Ascending aorta (tissue), 2 donors: ENCODE measurements around the gene PEBP1. TPM values are rescaled to one million over a fixed set of nuclear protein-coding genes. Genes with fewer than 3 reads are reported as not detected.
"Not testable (repeated sequence)": the region's sequence is repeated elsewhere in the genome, so short reads cannot be mapped to it uniquely, and the experiment has no call there.

ENCODE experiments used
- DNase-seq, 2 donors: peaks; one replicate each; pipeline ENCODE4 v3.0.0-alpha.2; 2019; ENCODE audit warnings: low spot score in 2 of 2
- H3K27ac ChIP-seq, 2 donors: fragments of 200-600 bp; sonication (generic); one replicate each; pipeline ENCODE4 v1.5.1; 2016 to 2017; ENCODE audit warnings: mild to moderate bottlenecking in 1 of 2
- H3K27me3 ChIP-seq: fragments of 200-600 bp; sonication (generic); one replicate; pipeline ENCODE4 v1.5.1; 2017
- H3K36me3 ChIP-seq, 2 donors: fragments of 200-600 bp; sonication (generic); one replicate each; pipeline ENCODE4 v1.5.1; 2016
- H3K4me1 ChIP-seq, 2 donors: fragments of 200-600 bp; sonication (generic); one replicate each; pipeline ENCODE4 v1.5.1; 2016 to 2017; ENCODE audit warnings: mild to moderate bottlenecking in 1 of 2
- H3K4me3 ChIP-seq, 2 donors: fragments of 200-600 bp; sonication (generic); one replicate each; pipeline ENCODE4 v1.5.1; 2016 to 2017; ENCODE audit warnings: mild to moderate bottlenecking in 1 of 2
- H3K9me3 ChIP-seq, 2 donors: fragments of 200-600 bp; sonication (generic); one replicate each; pipeline ENCODE4 v1.5.1; 2016
- intact Hi-C: fragments of 100-400 bp; cut with DNase I; formaldehyde crosslinking; loops from one replicate; pipeline ENCODE4 v1.15.1; 2023
- total RNA-seq: library from RNA; depleted of rRNA; stranded (reverse); fragments of >200 nt; gene quantifications from one replicate; pipeline ENCODE4 v1.1.0, GENCODE V29; 2016
- TF ChIP-seq, protein P1 (sequence below), 3 experiments: fragments of 200-600 bp in 2 of 3; fragments of 450-650 bp in 1 of 3; sonication (generic) in 2 of 3; IDR thresholded peaks; one replicate each; pipeline ENCODE4 v1.5.1; 2016 to 2019; ENCODE audit warnings: antibody characterized with exemption in 3 of 3, mild to moderate bottlenecking in 1 of 3, moderate library complexity in 1 of 3

The PEBP1 gene
- total RNA-seq, 1 donor from 2014 or later, result 312 TPM

DNA sequence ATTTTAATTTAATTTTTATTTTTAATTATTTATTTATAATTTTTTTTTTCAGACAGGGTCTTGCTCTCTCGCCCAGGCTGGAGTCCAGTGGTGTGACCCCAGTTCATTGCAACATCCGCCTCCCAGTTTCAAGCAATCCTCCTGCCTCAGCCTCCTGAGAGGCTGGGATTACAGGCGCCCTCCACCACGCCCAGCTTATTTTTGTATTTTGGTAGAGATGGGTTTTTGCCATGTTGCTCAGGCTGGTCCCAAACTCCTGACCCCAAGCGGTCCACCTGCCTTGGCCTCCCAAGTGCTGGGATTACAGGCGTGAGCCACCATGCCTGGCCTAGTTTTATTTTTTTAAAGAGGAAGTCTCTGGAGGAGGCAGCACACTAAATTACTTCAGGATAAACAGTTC, 13.7 kb upstream of the PEBP1 start:
- H3K27me3 ChIP-seq, result no peaks in the 10 kb centered on the region
- no peak for DNase-seq
- TF ChIP-seq, protein P1, sequence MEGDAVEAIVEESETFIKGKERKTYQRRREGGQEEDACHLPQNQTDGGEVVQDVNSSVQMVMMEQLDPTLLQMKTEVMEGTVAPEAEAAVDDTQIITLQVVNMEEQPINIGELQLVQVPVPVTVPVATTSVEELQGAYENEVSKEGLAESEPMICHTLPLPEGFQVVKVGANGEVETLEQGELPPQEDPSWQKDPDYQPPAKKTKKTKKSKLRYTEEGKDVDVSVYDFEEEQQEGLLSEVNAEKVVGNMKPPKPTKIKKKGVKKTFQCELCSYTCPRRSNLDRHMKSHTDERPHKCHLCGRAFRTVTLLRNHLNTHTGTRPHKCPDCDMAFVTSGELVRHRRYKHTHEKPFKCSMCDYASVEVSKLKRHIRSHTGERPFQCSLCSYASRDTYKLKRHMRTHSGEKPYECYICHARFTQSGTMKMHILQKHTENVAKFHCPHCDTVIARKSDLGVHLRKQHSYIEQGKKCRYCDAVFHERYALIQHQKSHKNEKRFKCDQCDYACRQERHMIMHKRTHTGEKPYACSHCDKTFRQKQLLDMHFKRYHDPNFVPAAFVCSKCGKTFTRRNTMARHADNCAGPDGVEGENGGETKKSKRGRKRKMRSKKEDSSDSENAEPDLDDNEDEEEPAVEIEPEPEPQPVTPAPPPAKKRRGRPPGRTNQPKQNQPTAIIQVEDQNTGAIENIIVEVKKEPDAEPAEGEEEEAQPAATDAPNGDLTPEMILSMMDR (IDR thresholded peaks at IDR 0.05), result no peak
- no peaks in the 10 kb centered on the region for H3K4me1 ChIP-seq
- H3K4me3 ChIP-seq, result no peak overlapping the region
- no peaks in the 10 kb centered on the region for H3K9me3 ChIP-seq
- H3K36me3 ChIP-seq, result no peaks in the 10 kb centered on the region
- intact Hi-C loops, result loop anchor here (5.0 kb wide), 1 partner anchor 255 kb away; the partner anchor contains the start of gene SUDS3
- no peak overlapping the region for H3K27ac ChIP-seq

DNA sequence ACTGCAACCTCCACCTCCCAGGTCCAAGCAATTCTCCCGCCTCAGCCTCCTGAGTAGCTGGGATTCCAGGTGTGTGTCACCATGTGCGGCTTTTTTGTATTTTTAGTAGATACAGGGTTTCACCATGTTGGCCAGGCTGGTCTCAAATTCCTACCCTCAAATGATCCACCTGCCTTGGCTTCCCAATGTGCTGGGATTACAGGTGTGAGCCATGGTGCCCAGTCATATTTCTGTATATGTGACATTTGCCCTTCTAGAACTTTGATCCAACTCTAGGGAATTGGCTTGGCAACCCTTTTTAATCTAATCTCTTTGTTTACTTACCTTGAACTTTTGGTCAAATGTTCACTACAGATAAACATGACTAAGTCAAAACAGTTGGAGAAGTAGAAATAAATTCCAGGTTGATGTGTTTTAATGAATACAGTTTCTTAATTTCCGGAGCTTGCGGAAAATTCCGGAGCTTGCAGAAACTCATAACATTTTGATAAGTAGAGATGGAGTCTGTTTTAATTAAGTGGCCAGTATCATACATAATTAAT, 11.5 kb upstream of the PEBP1 start:
- intact Hi-C loops, result loop anchor here (5.0 kb wide), 1 partner anchor 253 kb away; the partner anchor contains the start of gene SUDS3
- no peak overlapping the region for H3K27ac ChIP-seq
- no peaks in the 10 kb centered on the region for H3K9me3 ChIP-seq
- DNase-seq, result no peak
- TF ChIP-seq, protein P1 (IDR thresholded peaks at IDR 0.05), result no peak
- no peaks in the 10 kb centered on the region for H3K27me3 ChIP-seq
- no peak overlapping the region for H3K4me3 ChIP-seq
- no peaks in the 10 kb centered on the region for H3K4me1 ChIP-seq
- H3K36me3 ChIP-seq, result no peaks in the 10 kb centered on the region

- no peaks in the 10 kb centered on the region for H3K9me3 ChIP-seq
- no peak overlapping the region for H3K4me3 ChIP-seq
- no peak for DNase-seq
- no peaks in the 10 kb centered on the region for H3K27me3 ChIP-seq
- no peaks in the 10 kb centered on the region for H3K36me3 ChIP-seq
- H3K27ac ChIP-seq, result no peak overlapping the region
- intact Hi-C loops, result no loop called here
- H3K4me1 ChIP-seq, result no peaks in the 10 kb centered on the region
- TF ChIP-seq, protein P1 (IDR thresholded peaks at IDR 0.05), result no peak
Measured at GRCh38 chr12:118125743-118126118, 10.2 kb upstream of the PEBP1 start.

DNA sequence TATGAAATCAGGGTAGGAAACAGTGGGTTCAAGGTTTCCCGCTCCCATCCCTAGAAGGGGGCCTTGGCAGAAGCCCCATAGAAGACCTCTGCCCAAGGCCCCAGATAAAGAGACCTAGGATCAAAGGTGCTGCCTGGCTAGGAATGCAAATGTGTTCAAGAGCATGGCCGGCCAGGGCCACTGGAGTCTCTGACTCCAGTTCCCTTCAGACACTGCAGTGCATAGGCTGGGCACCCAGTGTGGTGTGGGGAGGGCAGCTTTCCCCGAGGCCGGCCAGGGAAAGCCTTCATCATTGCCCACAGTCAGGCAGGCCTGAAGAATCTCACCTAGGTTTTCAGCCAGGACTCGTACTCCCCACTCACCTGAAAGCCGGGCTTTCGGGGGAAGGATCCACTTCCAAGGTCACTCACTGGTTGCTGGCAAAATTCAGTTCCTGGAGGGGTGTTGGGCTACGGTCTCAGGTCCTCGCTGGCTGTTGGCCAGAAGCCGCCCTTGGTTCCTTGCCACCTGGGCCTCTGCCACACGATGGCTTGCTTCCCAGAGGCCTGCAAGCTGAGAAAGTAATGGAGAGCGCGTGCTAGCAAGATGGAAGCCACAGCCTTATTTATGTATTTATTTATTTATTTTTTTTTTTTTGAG, 9.7 kb upstream of the PEBP1 start:
- no peak overlapping the region for H3K4me3 ChIP-seq
- H3K36me3 ChIP-seq, result no peaks in the 10 kb centered on the region
- H3K27me3 ChIP-seq, result no peaks in the 10 kb centered on the region
- H3K27ac ChIP-seq, result no peak overlapping the region
- TF ChIP-seq, protein P1 (IDR thresholded peaks at IDR 0.05), result no peak
- no peaks in the 10 kb centered on the region for H3K9me3 ChIP-seq
- no peaks in the 10 kb centered on the region for H3K4me1 ChIP-seq
- intact Hi-C loops, result no loop called here
- DNase-seq, result no peak

- Histone ChIP-seq H3K27ac (no peak overlapping the region), H3K36me3 (no peaks in the 10 kb centered on the region), H3K9me3 (no peaks in the 10 kb centered on the region), H3K4me3 (no peak overlapping the region), H3K4me1 (no peaks in the 10 kb centered on the region), H3K27me3 (no peaks in the 10 kb centered on the region)
- intact Hi-C loops, result no loop called here
- TF ChIP-seq, protein P1 (IDR thresholded peaks at IDR 0.05), result no peak
- DNase-seq, result no peak
Measured at GRCh38 chr12:118127867-118128266, 8.1 kb upstream of the PEBP1 start.

DNA sequence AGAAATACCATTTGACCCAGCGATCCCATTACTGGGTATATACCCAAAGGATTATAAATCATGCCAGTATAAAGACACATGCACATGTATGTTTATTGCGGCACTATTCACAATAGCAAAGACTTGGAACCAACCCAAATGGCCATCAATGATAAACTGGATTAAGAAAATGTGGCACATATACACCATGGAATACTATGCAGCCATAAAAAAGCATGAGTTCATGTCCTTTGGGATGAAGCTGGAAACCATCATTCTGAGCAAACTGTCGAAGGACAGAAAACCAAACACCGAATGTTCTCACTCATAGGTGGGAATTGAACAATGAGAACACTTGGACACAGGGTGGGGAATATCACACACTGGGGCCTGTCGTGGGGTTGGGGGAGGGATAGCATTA, 6.5 kb upstream of the PEBP1 start:
- H3K4me3 ChIP-seq, H3K27ac ChIP-seq, intact Hi-C loops, H3K27me3 ChIP-seq, DNase-seq, H3K9me3 ChIP-seq, H3K4me1 ChIP-seq, H3K36me3 ChIP-seq: not testable (repeated sequence)
